HCEC 1CT (cell line): ENCODE data around the gene ERVFRD-1.
"Not testable (repeated sequence)": the region's sequence is repeated elsewhere in the genome, so short reads cannot be mapped to it uniquely, and the experiment has no call there.

Source experiments
- DNase-seq: peaks from one replicate; pipeline ENCODE4 v3.0.0-alpha.2; 2017

Gene ERVFRD-1

DNA sequence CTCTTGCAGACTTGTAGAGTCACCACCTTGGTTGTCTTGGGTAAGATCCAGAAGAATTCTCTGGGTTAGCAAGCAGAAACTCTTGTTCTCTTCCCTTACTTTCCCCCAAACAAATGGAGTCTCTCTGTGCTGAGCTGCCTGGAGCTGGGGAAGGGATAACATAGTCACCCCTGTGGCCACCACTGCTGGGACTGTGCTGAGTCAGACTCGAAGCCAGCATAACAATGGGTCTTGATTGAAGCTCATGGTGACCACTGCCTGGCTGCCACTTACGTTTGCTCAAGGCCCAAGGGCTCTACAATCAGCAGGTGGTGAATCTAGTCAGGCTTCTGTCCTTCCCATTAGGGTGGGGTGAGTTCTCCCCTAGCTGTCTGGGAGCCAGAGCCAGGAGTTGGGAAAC is 15.4 kb upstream of the ERVFRD-1 start:
- DNase-seq: no peak

DNA sequence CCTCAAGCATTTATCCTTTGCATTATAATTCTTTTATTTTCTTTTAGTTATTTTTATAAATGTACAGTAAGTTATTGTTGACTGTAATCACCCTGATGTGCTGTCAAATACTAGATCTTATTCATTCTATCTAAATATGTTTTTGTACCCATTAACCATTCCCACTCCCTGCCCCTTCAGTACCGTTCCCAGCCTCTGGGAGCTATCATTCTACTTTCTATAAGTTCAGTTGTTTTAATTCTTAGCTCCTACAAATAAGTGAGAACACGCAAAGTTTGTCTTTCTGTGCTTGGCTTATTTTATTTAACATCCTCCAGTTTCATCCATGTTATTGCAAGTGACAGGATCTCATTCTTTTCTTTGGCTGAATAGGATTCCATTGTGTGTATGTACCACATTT is 12.5 kb upstream of the ERVFRD-1 start:
- DNase-seq: no peak

- no peak for DNase-seq
Measured at GRCh38 chr6:11122380-11122779, 10.9 kb upstream of the ERVFRD-1 start.

GRCh38 chr6:11121851-11122250 is 10.3 kb upstream of the ERVFRD-1 start:
- DNase-seq: no peak

DNA sequence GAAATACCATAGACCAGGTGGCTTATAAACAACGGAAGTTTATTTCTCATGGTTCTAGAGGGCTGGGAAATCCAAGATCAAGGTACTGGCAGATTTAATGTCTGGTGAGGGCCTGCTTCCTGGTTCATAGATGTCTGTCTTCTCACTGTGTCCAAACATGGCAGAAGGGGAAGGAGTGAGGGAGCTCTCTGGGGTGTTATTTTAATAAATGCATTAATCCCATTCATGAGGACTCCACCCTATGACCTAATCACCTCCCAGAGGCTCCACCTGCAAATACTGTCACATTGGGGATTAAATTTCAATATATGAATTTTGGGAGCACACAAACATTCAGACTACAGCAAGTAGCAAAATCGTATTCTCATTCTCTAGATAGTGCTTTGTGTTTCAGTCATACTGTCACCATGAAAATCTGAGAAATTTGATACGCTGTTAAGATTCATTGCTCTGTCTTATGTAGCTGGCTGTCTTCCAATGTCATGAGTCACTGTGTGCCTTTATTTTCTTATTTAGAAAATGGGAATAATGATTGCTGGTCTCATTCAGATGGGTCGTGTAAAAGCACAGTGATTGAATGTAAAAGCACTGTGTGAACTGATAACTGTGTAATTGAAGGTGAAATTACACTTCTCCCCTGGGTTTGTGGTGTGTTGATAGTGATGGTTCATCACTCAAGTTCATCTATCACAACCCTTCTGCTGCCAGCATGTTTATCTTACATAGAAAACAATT is 8.9 kb upstream of the ERVFRD-1 start:
- DNase-seq: peak; percentile 56

DNA sequence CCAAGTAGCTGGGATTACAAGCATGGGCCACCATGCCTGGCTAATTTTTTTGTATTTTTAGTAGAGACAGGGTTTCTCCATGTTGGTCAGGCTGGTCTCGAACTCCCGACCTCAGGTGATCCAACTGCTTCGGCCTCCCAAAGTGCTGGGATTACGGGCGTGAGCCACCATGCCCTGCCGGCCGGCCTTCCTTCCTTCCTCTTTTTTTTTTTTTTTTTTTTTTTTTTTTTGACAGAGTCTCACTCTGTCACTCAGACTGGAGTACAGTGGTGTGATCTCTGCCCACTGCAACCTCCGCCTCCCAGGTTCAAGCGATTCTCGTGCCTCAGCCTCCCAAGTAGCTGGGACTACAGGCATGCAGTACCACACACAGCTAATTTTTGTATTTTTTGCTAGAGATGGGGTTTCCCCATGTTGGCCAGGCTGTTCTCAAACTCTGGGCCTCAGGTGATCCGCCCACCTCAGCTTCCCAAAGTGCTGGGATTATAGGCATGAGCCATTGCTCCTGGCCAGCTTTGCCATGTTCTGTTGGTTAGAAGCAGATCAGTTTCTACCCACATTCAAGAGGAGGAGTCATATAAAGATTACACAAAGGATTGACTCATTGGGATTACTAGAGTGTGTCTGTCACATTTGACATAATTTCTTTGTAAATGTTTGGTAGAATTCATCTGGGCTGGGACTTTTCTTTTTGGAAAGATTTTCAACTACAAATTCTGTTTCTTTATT is 4.4 kb upstream of the ERVFRD-1 start:
- peak; percentile 77 for DNase-seq

DNA sequence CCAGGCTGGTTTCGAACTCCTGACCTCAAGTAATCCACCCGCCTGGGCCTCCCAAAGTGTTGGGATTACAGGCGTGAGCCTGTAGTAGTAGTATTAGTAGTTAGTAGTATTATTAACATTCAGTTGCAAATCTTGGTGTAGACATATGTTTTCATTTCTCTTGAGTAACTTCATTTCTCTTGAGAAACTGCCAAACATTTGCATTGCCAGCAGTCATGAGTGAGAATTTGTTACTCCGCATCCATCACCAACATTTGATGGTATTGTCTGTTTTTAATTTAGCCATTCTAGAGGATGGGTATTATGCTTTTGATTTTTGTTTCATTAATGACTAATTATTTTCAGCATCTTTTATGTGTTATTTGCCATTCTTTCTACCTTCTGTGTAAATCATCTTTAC is 1.5 kb upstream of the ERVFRD-1 start:
- DNase-seq: no peak

DNA sequence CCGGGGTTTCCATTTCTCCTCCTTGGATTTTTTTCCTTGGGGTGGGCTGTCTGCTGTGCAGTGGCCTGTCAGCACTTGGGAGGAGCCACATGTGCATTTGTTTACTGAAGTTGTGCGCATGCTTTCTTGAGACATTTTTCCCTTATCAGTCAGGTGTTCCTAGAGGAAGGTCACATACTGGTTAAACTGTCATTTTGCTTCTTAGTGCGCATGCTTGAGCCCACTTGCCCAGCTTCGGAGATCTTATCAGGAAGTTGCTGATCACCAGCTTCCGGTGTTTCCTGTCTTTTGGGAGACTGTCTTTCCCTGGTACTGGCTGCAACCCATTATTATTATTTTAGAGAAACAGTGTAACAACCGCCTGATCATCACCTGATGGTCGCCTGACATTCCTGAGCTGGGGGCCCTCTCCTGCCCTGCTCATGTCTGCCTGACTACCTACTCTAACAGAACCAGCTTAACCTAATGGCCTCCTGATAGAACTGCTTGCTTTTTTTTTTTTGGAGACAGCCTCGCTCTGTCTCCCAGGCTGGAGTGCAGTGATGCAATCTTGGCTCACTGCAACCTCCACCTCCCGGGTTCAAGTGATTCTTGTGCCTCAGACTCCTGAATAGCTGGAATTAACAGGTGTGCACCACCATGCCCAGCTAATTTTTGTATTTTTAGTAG is 378 bp upstream of the ERVFRD-1 start:
- no peak for DNase-seq

DNA sequence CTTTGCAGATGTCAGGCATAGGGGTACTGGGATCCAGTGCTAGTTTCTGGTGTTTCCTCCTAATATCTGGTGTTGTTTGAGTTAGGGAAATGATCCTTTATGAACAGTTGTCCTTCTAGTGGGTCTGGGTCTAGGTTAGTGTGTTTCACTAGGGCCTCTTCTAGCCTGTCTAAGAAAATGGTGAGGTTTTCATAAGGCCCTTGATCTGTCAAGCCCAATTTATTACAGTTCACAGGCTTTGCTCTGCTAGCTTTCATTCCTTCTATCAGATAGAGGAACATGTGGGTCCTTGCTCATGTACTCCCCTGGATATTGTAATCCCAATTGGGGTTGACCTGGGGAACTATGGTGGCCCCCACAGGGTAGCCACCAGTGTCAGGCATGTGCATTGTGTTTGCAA is 2.8 kb downstream of the ERVFRD-1 start:
- DNase-seq: no peak

DNA sequence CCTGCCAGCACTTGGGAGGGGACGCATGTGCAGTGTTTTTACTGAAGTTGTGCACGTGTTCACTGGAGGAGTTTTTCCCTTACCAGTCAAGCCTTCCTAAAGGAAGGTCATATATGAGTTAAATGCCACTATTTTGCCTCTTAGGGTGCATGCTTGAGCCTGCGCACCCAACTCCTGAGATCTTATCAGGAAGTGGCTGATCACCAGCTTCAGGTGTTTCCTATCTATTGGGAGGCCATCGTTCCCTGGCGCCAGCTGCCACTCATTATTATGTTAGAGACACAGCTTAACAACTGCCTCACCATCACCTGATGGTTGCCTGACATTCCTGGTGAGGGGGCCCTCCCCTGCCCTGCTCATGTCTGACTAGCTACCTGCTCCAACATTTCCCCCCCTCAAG is 8.5 kb downstream of the ERVFRD-1 start:
- DNase-seq: no peak

GRCh38 chr6:11101417-11101816 is 10.1 kb downstream of the ERVFRD-1 start:
- DNase-seq: no peak

- no peak for DNase-seq
Measured at GRCh38 chr6:11098004-11098403, 13.5 kb downstream of the ERVFRD-1 start.

- DNase-seq: no peak
Measured at GRCh38 chr6:11097476-11097875, 14.0 kb downstream of the ERVFRD-1 start.

- DNase-seq: peak; percentile 72
Measured at GRCh38 chr6:11096109-11096508, 15.4 kb downstream of the ERVFRD-1 start.

DNA sequence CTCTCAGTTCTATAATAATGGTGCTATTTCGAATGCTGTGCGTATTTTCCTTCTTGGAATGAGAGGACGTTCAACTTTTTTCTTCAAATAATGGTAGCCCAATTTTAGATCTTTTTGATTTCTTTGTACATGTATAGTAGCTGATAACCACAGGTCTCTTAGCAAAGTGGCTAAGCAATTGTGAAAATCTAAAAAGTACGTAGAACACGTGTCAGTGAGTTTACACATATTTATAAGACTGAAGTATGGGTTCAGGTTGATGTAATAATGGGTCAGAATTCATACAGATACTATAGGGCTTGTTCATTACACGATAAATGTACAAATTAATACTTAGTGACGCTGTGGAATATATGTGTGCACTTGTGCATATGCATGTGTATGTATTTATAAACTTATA is 16.6 kb downstream of the ERVFRD-1 start:
- DNase-seq: no peak

- DNase-seq: peak; percentile 61
Measured at GRCh38 chr6:11094411-11094851, 17.1 kb downstream of the ERVFRD-1 start.

DNA sequence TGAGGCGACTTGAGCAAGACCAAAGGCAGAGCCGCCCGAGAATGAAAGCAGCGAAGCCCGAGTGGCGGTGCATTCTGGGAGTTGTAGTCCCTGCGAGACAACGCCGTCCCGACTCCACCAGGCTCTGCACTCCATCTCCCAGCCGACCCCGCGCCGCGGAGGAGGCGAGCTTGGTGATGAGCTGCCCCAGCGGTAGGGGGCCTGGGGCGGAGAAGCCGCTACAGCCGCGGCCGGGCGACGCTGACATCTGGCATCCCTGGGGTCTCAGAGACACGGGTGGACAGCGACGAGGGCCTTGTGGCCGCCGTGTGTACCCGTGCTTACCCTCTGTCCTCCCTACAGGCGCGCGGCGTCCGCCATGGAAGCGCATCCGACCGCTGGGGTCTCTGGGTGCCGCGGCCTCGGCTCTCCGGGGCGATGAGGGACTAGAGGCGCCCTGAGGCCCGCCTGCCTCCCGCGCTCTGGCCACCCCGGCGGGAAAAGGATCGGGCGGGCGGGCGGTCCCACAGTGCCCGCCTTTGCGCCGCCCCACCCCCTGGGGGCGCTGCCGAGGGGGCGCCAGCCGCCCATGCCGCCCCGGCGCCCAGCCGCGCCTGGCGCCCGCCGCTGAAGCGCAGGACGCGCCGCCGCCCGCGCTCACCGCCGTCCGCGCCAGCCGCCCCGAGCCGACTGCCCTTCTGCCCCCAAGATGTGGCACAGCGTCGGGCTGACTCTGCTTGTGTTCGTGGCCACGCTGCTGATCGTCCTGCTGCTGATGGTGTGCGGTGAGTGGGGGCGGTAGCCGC is 17.7 kb downstream of the ERVFRD-1 start, which contains the start of gene SMIM13:
SMIM13 (plus strand) TSS at position 209 of the 785 bp plus-strand sequence; CDS start at position 689, 480 bp downstream.
- DNase-seq: peak; percentile 99

- DNase-seq: no peak
Measured at GRCh38 chr6:11093376-11093625, 18.2 kb downstream of the ERVFRD-1 start.

DNA sequence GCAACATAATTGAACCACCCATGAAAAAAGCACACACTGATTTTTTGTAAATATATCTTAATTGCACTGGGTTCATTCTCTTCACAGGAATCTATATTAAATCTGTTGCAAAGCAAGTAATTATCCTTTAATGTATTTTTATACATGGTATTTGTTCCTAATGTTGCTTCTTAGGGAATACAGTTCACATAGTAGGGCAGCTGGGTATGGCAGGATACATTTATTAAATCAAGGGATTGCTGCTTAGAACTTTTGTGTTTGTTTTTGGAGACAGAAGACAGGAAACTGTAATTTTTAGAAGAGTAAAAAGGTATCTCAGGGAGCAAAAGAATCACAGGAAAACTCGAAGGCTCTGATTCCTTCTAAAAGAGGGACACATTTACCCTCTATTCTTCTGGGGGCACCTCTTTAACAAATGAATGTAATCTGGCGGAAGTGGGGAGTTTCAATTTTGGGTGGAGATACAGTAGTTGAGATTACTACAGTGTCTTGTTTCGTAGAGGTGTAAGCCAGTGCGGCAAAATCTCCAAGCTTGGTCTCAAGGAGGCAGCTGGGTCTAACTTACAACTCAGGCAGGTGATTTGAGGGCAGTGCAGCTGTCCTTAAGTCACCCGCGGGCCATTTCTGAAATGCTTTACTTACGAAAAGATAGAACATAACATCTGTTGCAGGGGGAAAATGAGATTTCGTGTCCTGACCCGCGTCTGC is 18.7 kb downstream of the ERVFRD-1 start:
- no peak for DNase-seq

- DNase-seq: not testable (repeated sequence)
Measured at GRCh38 chr6:11091141-11091540, 20.4 kb downstream of the ERVFRD-1 start.

DNA sequence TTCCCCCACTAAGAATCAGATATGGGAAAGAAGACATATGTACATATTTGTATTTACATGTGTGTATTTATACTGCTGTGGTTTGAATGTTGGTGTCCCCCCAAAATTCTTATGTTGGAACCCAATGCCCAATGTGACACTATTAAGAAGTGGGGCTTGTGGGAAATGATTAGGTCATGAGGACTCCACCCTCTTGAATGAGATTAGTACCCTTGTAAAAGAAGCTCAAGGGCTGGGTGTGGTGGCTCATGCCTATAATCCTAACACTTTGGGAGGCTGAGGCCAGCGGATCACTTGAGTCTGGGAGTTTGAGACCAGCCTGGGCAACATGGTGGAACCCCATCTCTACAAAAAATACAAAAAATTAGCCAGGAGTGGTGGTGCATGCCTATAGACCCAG is 21.8 kb downstream of the ERVFRD-1 start:
- no peak for DNase-seq

DNA sequence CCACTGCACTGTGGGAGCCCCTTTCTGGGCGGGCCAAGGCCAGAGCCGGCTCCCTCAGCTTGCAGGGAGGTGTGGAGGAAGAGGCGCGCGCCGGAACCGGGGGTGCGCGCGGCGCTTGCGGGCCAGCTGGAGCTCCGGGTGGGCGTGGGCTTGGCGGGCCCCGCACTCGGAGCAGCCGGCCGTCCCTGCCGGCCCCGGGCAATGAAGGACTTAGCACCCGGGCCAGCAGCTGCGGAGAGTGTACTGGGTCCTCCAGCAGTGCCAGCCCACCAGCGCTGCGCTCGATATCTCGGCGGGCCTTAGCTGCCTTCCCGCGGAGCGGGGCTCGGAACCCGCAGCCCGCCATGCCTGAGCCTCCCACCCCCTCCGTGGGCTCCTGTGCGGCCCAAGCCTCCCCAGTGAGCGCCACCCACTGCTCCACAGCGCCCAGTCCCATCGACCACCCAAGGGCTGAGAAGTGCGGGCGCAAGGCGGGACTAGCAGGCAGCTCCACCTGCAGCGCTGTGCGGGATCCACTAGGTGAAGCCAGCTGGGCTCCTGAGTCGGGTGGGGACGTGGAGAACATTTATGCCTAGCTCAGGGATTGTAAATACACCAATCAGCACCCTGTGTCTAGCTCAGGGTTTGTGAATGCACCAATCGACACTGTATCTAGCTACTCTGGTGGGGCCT is 24.2 kb downstream of the ERVFRD-1 start:
- not testable (repeated sequence) for DNase-seq
